Measurements from ENCODE around the gene NPY2R. TPM values are rescaled to one million over a fixed set of nuclear protein-coding genes. Genes with fewer than 3 reads are reported as not detected.

NPY2R gene
- total RNA-seq, 1 donor from 2014 or later, result not detected

DNA sequence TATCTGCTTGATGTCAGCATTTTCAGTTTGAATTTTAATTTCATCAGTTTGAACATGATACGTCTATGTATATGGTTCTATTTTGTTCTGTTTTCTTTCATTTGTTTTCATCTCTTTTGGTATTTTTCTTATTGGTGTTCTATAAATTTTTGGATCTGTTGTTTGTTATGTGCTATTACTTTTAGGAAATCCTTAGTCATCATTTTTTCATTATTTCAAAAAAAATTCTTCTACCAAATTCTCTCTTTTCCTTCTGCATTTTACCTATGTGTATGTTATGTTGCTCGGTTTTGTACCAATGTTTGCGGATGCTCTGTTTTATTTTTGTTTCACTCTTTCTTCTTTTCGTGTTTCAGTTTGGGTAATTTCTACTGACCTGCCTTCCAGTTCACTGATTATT, 32.8 kb downstream of the NPY2R start:
- TF ChIP-seq, protein P1, sequence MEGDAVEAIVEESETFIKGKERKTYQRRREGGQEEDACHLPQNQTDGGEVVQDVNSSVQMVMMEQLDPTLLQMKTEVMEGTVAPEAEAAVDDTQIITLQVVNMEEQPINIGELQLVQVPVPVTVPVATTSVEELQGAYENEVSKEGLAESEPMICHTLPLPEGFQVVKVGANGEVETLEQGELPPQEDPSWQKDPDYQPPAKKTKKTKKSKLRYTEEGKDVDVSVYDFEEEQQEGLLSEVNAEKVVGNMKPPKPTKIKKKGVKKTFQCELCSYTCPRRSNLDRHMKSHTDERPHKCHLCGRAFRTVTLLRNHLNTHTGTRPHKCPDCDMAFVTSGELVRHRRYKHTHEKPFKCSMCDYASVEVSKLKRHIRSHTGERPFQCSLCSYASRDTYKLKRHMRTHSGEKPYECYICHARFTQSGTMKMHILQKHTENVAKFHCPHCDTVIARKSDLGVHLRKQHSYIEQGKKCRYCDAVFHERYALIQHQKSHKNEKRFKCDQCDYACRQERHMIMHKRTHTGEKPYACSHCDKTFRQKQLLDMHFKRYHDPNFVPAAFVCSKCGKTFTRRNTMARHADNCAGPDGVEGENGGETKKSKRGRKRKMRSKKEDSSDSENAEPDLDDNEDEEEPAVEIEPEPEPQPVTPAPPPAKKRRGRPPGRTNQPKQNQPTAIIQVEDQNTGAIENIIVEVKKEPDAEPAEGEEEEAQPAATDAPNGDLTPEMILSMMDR (IDR thresholded peaks at IDR 0.05; ENCODE audit: insufficient read depth, low read length, severe bottlenecking), result no peak
- FAIRE-seq (no peak), DNase-seq (ENCODE audit: low read depth) (no peak)
- H3K4me3 ChIP-seq (ENCODE audit: low read depth, low read length), result no peak overlapping the region
- no peaks in the 10 kb centered on the region for H3K27me3 ChIP-seq (ENCODE audit: control insufficient read depth, insufficient read depth, low read length)
- no peaks in the 10 kb centered on the region for H3K36me3 ChIP-seq (ENCODE audit: control insufficient read depth, insufficient read depth, low read length)

DNA sequence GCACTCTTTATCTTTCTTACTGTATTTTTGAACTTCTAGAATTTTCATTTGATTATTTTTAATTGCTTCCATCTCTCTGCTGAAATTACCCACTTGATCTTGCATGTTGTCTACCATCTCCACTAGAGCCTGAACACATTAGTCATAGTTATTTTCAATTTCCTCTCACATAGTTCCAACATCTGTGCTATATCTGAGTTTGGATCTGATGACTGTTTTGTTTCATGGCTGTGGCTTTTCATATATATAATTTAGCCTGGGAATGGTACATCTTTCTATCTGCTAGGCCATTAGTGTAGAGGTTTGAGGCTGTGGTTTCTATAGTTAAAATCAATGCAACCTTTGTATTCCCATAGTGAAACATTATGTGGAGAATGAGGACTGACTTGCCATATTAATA, 33.2 kb downstream of the NPY2R start:
- TF ChIP-seq, protein P1 (IDR thresholded peaks at IDR 0.05; ENCODE audit: insufficient read depth, low read length, severe bottlenecking), result no peak
- Histone ChIP-seq H3K36me3 (ENCODE audit: control insufficient read depth, insufficient read depth, low read length) (no peaks in the 10 kb centered on the region), H3K4me3 (ENCODE audit: low read depth, low read length) (no peak overlapping the region), H3K27me3 (ENCODE audit: control insufficient read depth, insufficient read depth, low read length) (no peaks in the 10 kb centered on the region)
- DNase-seq (ENCODE audit: low read depth) (no peak), FAIRE-seq (no peak)

DNA sequence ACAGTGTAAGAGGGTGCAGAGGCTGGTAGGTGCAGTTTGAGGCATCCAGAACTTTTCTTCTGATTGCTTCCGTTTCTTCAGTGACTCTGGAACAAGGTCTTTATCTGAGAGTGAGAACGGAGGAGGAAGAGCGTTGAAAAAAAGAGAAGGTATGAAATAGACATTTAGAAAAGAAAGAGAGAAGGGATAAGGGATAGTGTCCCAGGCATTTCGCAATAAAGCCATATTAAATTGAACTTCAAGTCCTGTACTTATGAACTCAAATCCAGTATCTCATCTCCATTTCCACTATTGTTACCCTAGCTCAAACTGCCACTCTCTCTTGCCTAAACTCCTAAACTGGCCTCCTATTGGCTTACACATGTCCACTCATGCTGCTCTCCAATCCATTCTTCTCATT, 36.7 kb downstream of the NPY2R start:
- TF ChIP-seq, protein P1 (IDR thresholded peaks at IDR 0.05; ENCODE audit: insufficient read depth, low read length, severe bottlenecking), result no peak
- H3K36me3 ChIP-seq (ENCODE audit: control insufficient read depth, insufficient read depth, low read length), result no peaks in the 10 kb centered on the region
- FAIRE-seq, result no peak
- H3K27me3 ChIP-seq (ENCODE audit: control insufficient read depth, insufficient read depth, low read length), result no peaks in the 10 kb centered on the region
- no peak for DNase-seq (ENCODE audit: low read depth)
- H3K4me3 ChIP-seq (ENCODE audit: low read depth, low read length), result no peak overlapping the region

DNA sequence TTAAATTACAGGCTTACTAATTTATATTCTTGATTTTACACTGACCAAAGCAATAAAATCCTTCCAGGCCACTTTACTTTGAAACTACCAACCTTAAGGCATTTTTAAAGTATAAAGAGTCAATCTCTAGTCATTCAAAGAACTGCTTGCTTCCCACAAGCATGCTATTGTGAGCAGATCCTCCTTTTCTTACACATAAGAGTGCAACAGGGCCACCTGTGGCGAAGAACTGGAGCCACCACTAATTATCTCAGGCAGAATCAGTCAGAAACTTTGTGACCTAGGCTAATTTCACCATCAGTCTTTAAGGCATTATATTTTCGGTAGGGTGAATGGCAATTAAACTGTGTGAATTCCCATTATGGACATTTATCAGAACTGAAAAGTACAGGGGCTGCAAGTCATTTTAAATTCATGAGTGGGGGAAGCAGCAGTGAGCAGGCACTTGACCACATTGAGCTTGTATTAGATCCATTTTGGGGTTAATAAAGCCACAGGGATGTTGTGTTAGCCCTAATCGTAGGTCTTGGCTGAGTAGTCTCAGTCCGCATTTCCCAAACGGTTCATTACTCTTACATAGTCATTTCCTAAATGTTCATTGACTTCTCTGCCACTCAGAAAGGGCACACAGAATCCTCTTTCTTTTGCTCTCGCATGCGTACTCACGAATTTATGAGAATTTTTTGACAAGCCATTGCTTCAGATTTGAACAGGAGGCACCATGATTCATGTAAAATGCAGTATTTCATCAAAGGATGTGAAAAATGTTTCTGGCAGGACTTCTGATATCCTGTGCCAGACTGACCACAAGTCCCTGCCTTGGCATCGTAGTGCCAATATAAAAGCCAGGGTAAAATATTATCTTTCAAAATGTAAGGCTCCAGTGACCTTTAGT, 39.8 kb downstream of the NPY2R start:
- FAIRE-seq, result no peak
- no peak for DNase-seq (ENCODE audit: low read depth)
- Histone ChIP-seq H3K4me3 (ENCODE audit: low read depth, low read length) (no peak overlapping the region), H3K27me3 (ENCODE audit: control insufficient read depth, insufficient read depth, low read length) (no peaks in the 10 kb centered on the region), H3K36me3 (ENCODE audit: control insufficient read depth, insufficient read depth, low read length) (no peaks in the 10 kb centered on the region)
- TF ChIP-seq, protein P1 (IDR thresholded peaks at IDR 0.05; ENCODE audit: insufficient read depth, low read length, severe bottlenecking), result no peak

DNA sequence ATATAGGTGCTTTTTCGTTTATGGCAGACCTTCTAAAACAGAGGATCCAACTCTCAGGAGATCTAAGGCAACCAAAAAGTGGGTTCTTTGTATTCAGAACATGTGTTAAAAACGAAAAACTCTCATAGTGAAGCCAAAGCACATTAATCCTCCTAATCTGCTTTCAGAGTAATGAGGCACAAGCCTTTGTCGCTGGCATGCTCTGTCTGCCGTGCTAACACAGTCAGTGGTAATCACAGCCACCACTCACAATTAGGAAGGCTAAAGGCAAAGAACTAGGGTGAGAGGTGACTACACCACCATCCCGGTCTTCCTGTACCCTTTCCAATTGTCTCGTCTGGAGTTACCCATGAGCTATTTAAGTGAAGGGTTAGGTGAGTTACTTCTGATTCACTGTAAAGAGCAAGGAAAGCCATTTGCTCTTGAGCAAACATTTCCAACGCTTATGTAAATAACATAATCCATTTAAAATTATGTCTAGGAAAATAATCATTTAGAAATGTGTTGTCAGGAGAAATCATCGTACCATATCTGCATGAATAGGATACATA, 40.7 kb downstream of the NPY2R start:
- Histone ChIP-seq H3K4me3 (ENCODE audit: low read depth, low read length) (no peak overlapping the region), H3K27me3 (ENCODE audit: control insufficient read depth, insufficient read depth, low read length) (no peaks in the 10 kb centered on the region), H3K36me3 (ENCODE audit: control insufficient read depth, insufficient read depth, low read length) (no peaks in the 10 kb centered on the region)
- DNase-seq (ENCODE audit: low read depth) (peak; percentile 8), FAIRE-seq (no peak)
- TF ChIP-seq, protein P1 (IDR thresholded peaks at IDR 0.05; ENCODE audit: insufficient read depth, low read length, severe bottlenecking), result no peak

Data from bronchial epithelial cell (primary cell).